H1 (cell line): ENCODE data around the gene ENTREP1. TPM values are rescaled to one million over a fixed set of nuclear protein-coding genes. Genes with fewer than 3 reads are reported as not detected.

ENCODE experiments used
- CTCF ChIA-PET: fragments of 300-600 bp; sonication (Branson Sonifier 250); formaldehyde crosslinking; loops from one replicate; lab custom pipeline; 2021; ENCODE audit not compliant: partially characterized antibody; lab: Charles Lee
- POLR2A ChIA-PET: fragments of 300-600 bp; sonication (Branson Sonifier 250); formaldehyde crosslinking; loops from one replicate; lab custom pipeline; 2021; ENCODE audit warnings: inconsistent platforms; ENCODE audit not compliant: partially characterized antibody; lab: Charles Lee
- DNase-seq, 2 experiments: peaks; one replicate each; pipeline versions ENCODE4 v3.0.0 to v3.0.0-alpha.2; 2010 to 2022; ENCODE audit warnings: low spot score in 2 of 2, low read depth in 1 of 2, mixed read lengths in 1 of 2
- FAIRE-seq: peaks from 2 replicates; lab custom pipeline; 2011; peaks lifted over from hg19 to GRCh38; lab: Jason Lieb, UNC
- H2AFZ ChIP-seq: 2 replicates; pipeline ENCODE4 v1.8.1; 2012; ENCODE audit warnings: low read length, inconsistent platforms
- H2AK5ac ChIP-seq: 2 replicates; pipeline ENCODE4 v1.6.1; 2013; ENCODE audit warnings: low read depth, low read length
- H2BK120ac ChIP-seq: replicated peaks from 2 replicates; pipeline ENCODE3; 2013; ENCODE audit warnings: low read depth, low read length, inconsistent platforms
- H2BK12ac ChIP-seq: 2 replicates; pipeline ENCODE4 v1.6.1; 2013; ENCODE audit warnings: low read depth, low read length
- H2BK15ac ChIP-seq: 2 replicates; pipeline ENCODE4 v1.6.1; 2013; ENCODE audit warnings: low read length
- H2BK20ac ChIP-seq: 2 replicates; pipeline ENCODE4 v1.6.1; 2013; ENCODE audit warnings: low read length
- H2BK5ac ChIP-seq: 2 replicates; pipeline ENCODE4 v1.6.1; 2013; ENCODE audit warnings: low read depth, low read length
- H3K14ac ChIP-seq: 2 replicates; pipeline ENCODE4 v1.6.1; 2013; ENCODE audit warnings: inconsistent platforms; ENCODE audit not compliant: insufficient read length
- H3K18ac ChIP-seq: 2 replicates; pipeline ENCODE4 v1.6.1; 2013; ENCODE audit warnings: low read length; ENCODE audit errors: extremely low read depth
- H3K23ac ChIP-seq: 2 replicates; pipeline ENCODE4 v1.6.1; 2013; ENCODE audit warnings: inconsistent platforms; ENCODE audit not compliant: insufficient read length
- H3K23me2 ChIP-seq: 2 replicates; pipeline ENCODE4 v1.6.1; 2013; ENCODE audit warnings: low read depth, low read length
- H3K27ac ChIP-seq: 2 replicates; pipeline ENCODE4 v1.6.1; 2011; ENCODE audit warnings: low read depth, low read length, inconsistent platforms
- H3K27me3 ChIP-seq, 4 experiments: replicated peaks in 1 of 4; 1 replicate in 1 of 4; 2 replicates in 3 of 4; pipeline versions ENCODE4 v1.6.1 to v1.8.1; 2011 to 2013; ENCODE audit warnings: low read length in 3 of 4, mild to moderate bottlenecking in 3 of 4, inconsistent platforms in 2 of 4, mixed read lengths in 2 of 4, moderate library complexity in 1 of 4; ENCODE audit not compliant: control insufficient read depth in 3 of 4, insufficient read depth in 3 of 4; ENCODE audit errors: extremely low read depth in 1 of 4
- H3K36me3 ChIP-seq, 4 experiments: 2 replicates each; pipeline versions ENCODE4 v1.6.1 to v1.8.1; 2011 to 2013; ENCODE audit warnings: mild to moderate bottlenecking in 4 of 4, low read length in 3 of 4, moderate library complexity in 2 of 4, control low read depth in 1 of 4, inconsistent platforms in 1 of 4; ENCODE audit not compliant: insufficient read depth in 4 of 4, control insufficient read depth in 2 of 4
- H3K4ac ChIP-seq: replicated peaks from 2 replicates; pipeline ENCODE3; 2013; ENCODE audit warnings: low read length, low read depth, mixed read lengths, inconsistent platforms; ENCODE audit not compliant: insufficient read length
- H3K4me1 ChIP-seq, 4 experiments: replicated peaks in 1 of 4; 1 replicate in 1 of 4; 2 replicates in 3 of 4; pipeline versions ENCODE4 v1.6.1 to v1.8.1; 2011 to 2013; ENCODE audit warnings: low read length in 3 of 4, inconsistent platforms in 2 of 4, mixed read lengths in 1 of 4; ENCODE audit not compliant: insufficient read depth in 4 of 4, control insufficient read depth in 3 of 4
- H3K4me2 ChIP-seq, 2 experiments: 2 replicates each; pipeline versions ENCODE4 v1.6.1 to v1.8.1; 2011 to 2013; ENCODE audit warnings: low read depth in 2 of 2, low read length in 2 of 2, control low read depth in 1 of 2, inconsistent platforms in 1 of 2, mild to moderate bottlenecking in 1 of 2; ENCODE audit not compliant: insufficient read depth in 1 of 2
- H3K4me3 ChIP-seq, 4 experiments: fragments of 200-600, 300-600 bp in 1 of 4; sonication (generic), shearing (Covaris generic), sonication (Bioruptor Twin) in 1 of 4; 2 replicates each; pipeline versions ENCODE4 v1.5.1 to v1.8.1; 2011 to 2016; ENCODE audit warnings: low read length in 4 of 4, low read depth in 3 of 4, control low read depth in 2 of 4, inconsistent platforms in 2 of 4, mild to moderate bottlenecking in 2 of 4, mixed read lengths in 1 of 4, moderate library complexity in 1 of 4; ENCODE audit not compliant: insufficient read depth in 2 of 4; ENCODE audit errors: extremely low read depth in 1 of 4
- H3K56ac ChIP-seq: replicated peaks from 2 replicates; pipeline ENCODE3; 2013; ENCODE audit warnings: low read depth, mild to moderate bottlenecking, mixed read lengths, low read length, inconsistent platforms; ENCODE audit not compliant: insufficient read length
- H3K79me1 ChIP-seq: 2 replicates; pipeline ENCODE4 v1.6.1; 2013; ENCODE audit warnings: low read depth, low read length, control low read depth
- H3K79me2 ChIP-seq, 2 experiments: 2 replicates each; pipeline versions ENCODE4 v1.6.1 to v1.8.1; 2012 to 2013; ENCODE audit warnings: low read length in 2 of 2, mild to moderate bottlenecking in 2 of 2, inconsistent platforms in 1 of 2; ENCODE audit not compliant: insufficient read depth in 2 of 2, control insufficient read depth in 1 of 2
- H3K9ac ChIP-seq, 4 experiments: replicated peaks in 1 of 4; 1 replicate in 1 of 4; 2 replicates in 3 of 4; pipeline versions ENCODE4 v1.6.1 to v1.8.1; 2011 to 2013; ENCODE audit warnings: low read depth in 3 of 4, low read length in 3 of 4, control low read depth in 2 of 4, mild to moderate bottlenecking in 2 of 4, moderate library complexity in 2 of 4, inconsistent platforms in 1 of 4; ENCODE audit errors: extremely low read depth in 1 of 4
- H3K9me3 ChIP-seq, 2 experiments: 2 replicates each; pipeline versions ENCODE4 v1.6.1 to v1.8.1; 2012 to 2013; ENCODE audit warnings: mild to moderate bottlenecking in 2 of 2, moderate library complexity in 2 of 2, control low read depth in 1 of 2, inconsistent platforms in 1 of 2, low read depth in 1 of 2, low read length in 1 of 2, mixed read lengths in 1 of 2; ENCODE audit not compliant: insufficient read depth in 2 of 2
- H4K20me1 ChIP-seq, 2 experiments: replicated peaks in 1 of 2; 2 replicates each; pipeline versions ENCODE3 to v1.8.1; 2011 to 2013; ENCODE audit warnings: inconsistent platforms in 2 of 2, low read length in 2 of 2, mild to moderate bottlenecking in 1 of 2; ENCODE audit not compliant: insufficient read depth in 2 of 2, control insufficient read depth in 1 of 2
- H4K5ac ChIP-seq: 2 replicates; pipeline ENCODE4 v1.6.1; 2013; ENCODE audit warnings: low read length, low read depth, mixed read lengths, inconsistent platforms; ENCODE audit not compliant: insufficient read length
- H4K8ac ChIP-seq: 2 replicates; pipeline ENCODE4 v1.8.0; 2013; ENCODE audit warnings: mild to moderate bottlenecking, moderate library complexity, low read length, inconsistent platforms; ENCODE audit not compliant: insufficient read depth; ENCODE audit errors: extremely low read depth
- H4K91ac ChIP-seq: replicated peaks from 2 replicates; pipeline ENCODE3; 2013; ENCODE audit warnings: low read length, mixed read lengths, inconsistent platforms; ENCODE audit not compliant: insufficient read length
- HDAC2 ChIP-seq, 2 experiments: fragments of 300-600 bp in 1 of 2; sonication (generic) in 1 of 2; IDR thresholded peaks; 2 replicates each; pipeline ENCODE4 v1.6.1; 2011 to 2012; ENCODE audit warnings: low read depth in 2 of 2, low read length in 2 of 2, mild to moderate bottlenecking in 2 of 2, moderate library complexity in 2 of 2, borderline replicate concordance in 1 of 2, inconsistent platforms in 1 of 2
- TEAD4 ChIP-seq: IDR thresholded peaks from 2 replicates; pipeline ENCODE4 v1.6.1; 2012; ENCODE audit warnings: low read depth, low read length, inconsistent platforms, mixed read lengths
- WGBS, 2 experiments: shearing (Covaris generic) in 1 of 2; methylation state at CpG; one replicate each; pipeline versions ENCODE4 v1.1.6 to v1.1.7; 2013 to 2015; ENCODE audit warnings: low lambda C conversion rate in 2 of 2, mixed read lengths in 2 of 2, inconsistent platforms in 1 of 2, low coverage in 1 of 2, missing lambda C conversion rate in 1 of 2; ENCODE audit not compliant: insufficient replicate concordance in 2 of 2, insufficient coverage in 1 of 2, insufficient read length in 1 of 2; ENCODE audit errors: extremely low coverage in 1 of 2, missing lambda C conversion rate in 1 of 2; 5-methylcytosine and 5-hydroxymethylcytosine counted together
- polyA plus RNA-seq, 7 experiments: library from polyadenylated mRNA; depleted of rRNA in 3 of 7; stranded (reverse) in 5 of 7; unstranded in 2 of 7; fragments of >200 nt in 5 of 7; fragments of 200-250 nt in 2 of 7; gene quantifications; 1 replicate in 5 of 7; 2 replicates in 1 of 7; 4 replicates in 1 of 7; pipeline versions ENCODE4 v1.2.1 to v1.2.3, GENCODE V29; 2011 to 2013; ENCODE audit warnings: missing spikeins in 2 of 7, mixed read lengths in 2 of 7
- total RNA-seq: library from RNA; stranded (reverse); fragmentation: NEBNext Ultra II Directional; extraction: Animal tissue kit (Norgen Biotek cat#: 25700); gene quantifications from 2 replicates; pipeline ENCODE4 v1.2.1, GENCODE V29; 2021

The ENTREP1 gene
- total and polyA plus RNA-seq, 2 of the 8 experiments (the other 6 are each of a cell fraction or from before 2014, with no cell fraction given): 15.3 to 25.0 TPM

- TF ChIP-seq TEAD4 (no peak), HDAC2 (IDR thresholded peaks at IDR 0.05; ENCODE audit: borderline replicate concordance in 1 of 2, low read depth in 2 of 2, low read length in 2 of 2) (no peak)
- no peak overlapping the region for H2BK12ac ChIP-seq
- H3K36me3 ChIP-seq: no peaks in the 10 kb centered on the region
- H3K9me3 ChIP-seq: no peaks in the 10 kb centered on the region
- H2BK20ac ChIP-seq: no peak overlapping the region
- no peak overlapping the region for H3K14ac ChIP-seq
- H4K5ac ChIP-seq: no peak overlapping the region
- DNase-seq (no peak), FAIRE-seq (no peak)
- ChIA-PET POLR2A (interaction anchor here (0.9 to 2.3 kb wide), 2 partner anchors 12 to 32 kb away, joined by 3 to 4 read pairs; no protein-coding TSS in a partner anchor), CTCF (no interaction called here)
- H2AFZ ChIP-seq: no peak overlapping the region
- H3K18ac ChIP-seq: no peak overlapping the region
- H4K8ac ChIP-seq: no peak overlapping the region
- H3K79me1 ChIP-seq: no peaks in the 10 kb centered on the region; the same call in 1 of the 2 replicates
- H3K27ac ChIP-seq: no peak overlapping the region
- H3K4me1 ChIP-seq: peaks cover 0 to 4% (median 1%) of the 10 kb centered on the region in 4 experiments; a peak in 3 of 7 replicates
- H3K79me2 ChIP-seq: no peaks in the 10 kb centered on the region
- H3K4me3 ChIP-seq: no peak overlapping the region
- no peak overlapping the region for H2BK5ac ChIP-seq
- no peak overlapping the region for H3K56ac ChIP-seq
- H3K23ac ChIP-seq: no peak overlapping the region
- H4K91ac ChIP-seq: no peak overlapping the region
- no peak overlapping the region for H2BK120ac ChIP-seq
- no peaks in the 10 kb centered on the region for H3K27me3 ChIP-seq
- H3K23me2 ChIP-seq: no peaks in the 10 kb centered on the region
- H3K4ac ChIP-seq: no peak overlapping the region
- 85% methylated on average over 3 of the region's 3 CpGs; no CpG with 5 or more reads in 1 of the 2 experiments for WGBS, 2 experiments
- no peaks in the 10 kb centered on the region for H4K20me1 ChIP-seq
- H2BK15ac ChIP-seq: no peak overlapping the region
- no peak overlapping the region for H3K4me2 ChIP-seq
- H3K9ac ChIP-seq: no peak overlapping the region
- no peak overlapping the region for H2AK5ac ChIP-seq
Measured at GRCh38 chr9:69351227-69351626, 26.2 kb downstream of the ENTREP1 start.
